GM19099 (cell line): ENCODE measurements around the gene LGI2.

Source experiments
- POLR2A ChIP-seq: IDR thresholded peaks from 3 replicates; pipeline ENCODE4 v1.6.1; 2011; ENCODE audit warnings: low read depth; ENCODE audit not compliant: insufficient read length; ENCODE audit errors: extremely low read depth

Gene LGI2

GRCh38 chr4:24988776-24989175 is 42.0 kb downstream of the LGI2 start:
- no peak for TF ChIP-seq POLR2A

- TF ChIP-seq POLR2A, result no peak
These were observed 45.9 kb downstream of the LGI2 start for GRCh38 chr4:24984602-24985532.

- no peak for TF ChIP-seq POLR2A
These were observed 50.0 kb downstream of the LGI2 start for GRCh38 chr4:24980740-24981139.

GRCh38 chr4:24980064-24980690 is 50.6 kb downstream of the LGI2 start:
- no peak for TF ChIP-seq POLR2A

GRCh38 chr4:24979554-24979953 is 51.2 kb downstream of the LGI2 start:
- TF ChIP-seq POLR2A, result no peak

GRCh38 chr4:24978291-24979075 is 52.3 kb downstream of the LGI2 start:
- no peak for TF ChIP-seq POLR2A

- TF ChIP-seq POLR2A, result no peak
These were observed 55.2 kb downstream of the LGI2 start for GRCh38 chr4:24975510-24975909.

GRCh38 chr4:24973747-24974601 is 56.8 kb downstream of the LGI2 start:
- no peak for TF ChIP-seq POLR2A

- TF ChIP-seq POLR2A, result no peak
These were observed 57.4 kb downstream of the LGI2 start for GRCh38 chr4:24973404-24973746.

- no peak for TF ChIP-seq POLR2A
These were observed 59.6 kb downstream of the LGI2 start for GRCh38 chr4:24971192-24971591.

- TF ChIP-seq POLR2A, result no peak
These were observed 60.1 kb downstream of the LGI2 start for GRCh38 chr4:24970635-24971034.

- no peak for TF ChIP-seq POLR2A
These were observed 60.6 kb downstream of the LGI2 start for GRCh38 chr4:24970191-24970590.

- no peak for TF ChIP-seq POLR2A
These were observed 61.3 kb downstream of the LGI2 start for GRCh38 chr4:24969486-24969885.

GRCh38 chr4:24968992-24969391 is 61.8 kb downstream of the LGI2 start:
- no peak for TF ChIP-seq POLR2A

GRCh38 chr4:24968278-24968677 is 62.5 kb downstream of the LGI2 start:
- no peak for TF ChIP-seq POLR2A
